Hematopoietic multipotent progenitor cell treated with erythropoietin and hydrocortisone succinate and interleukin-3 and kit ligand, for 6 days (in vitro differentiated cells): ENCODE measurements around the gene CCDC148.
"Not testable (repeated sequence)": the region's sequence is repeated elsewhere in the genome, so short reads cannot be mapped to it uniquely, and the experiment has no call there.

ENCODE experiments used
- DNase-seq: peaks from one replicate; pipeline ENCODE4 v3.0.0-alpha.2; 2015

The CCDC148 gene

GRCh38 chr2:158481116-158481515 lies 24.6 kb upstream of the CCDC148 start:
- DNase-seq: no peak

DNA sequence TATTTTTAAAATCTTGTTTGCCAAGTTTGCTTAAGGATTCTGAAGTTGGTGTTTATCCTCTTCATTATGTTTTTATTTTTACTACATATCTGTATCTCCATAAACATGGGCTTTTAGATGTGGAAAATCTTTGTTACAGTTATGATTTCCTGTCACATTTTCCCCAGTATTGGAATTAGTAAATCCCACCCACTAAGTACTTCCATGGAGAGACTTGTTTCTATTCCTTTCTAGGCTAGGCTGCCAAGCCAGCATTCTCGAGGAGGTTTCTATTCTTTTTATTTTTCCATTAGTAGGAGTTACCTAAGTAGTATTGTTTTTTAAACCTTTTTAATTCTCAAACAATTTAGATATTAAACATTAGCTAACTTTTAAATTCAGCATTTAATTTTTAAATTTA lies 22.3 kb upstream of the CCDC148 start:
- no peak for DNase-seq

DNA sequence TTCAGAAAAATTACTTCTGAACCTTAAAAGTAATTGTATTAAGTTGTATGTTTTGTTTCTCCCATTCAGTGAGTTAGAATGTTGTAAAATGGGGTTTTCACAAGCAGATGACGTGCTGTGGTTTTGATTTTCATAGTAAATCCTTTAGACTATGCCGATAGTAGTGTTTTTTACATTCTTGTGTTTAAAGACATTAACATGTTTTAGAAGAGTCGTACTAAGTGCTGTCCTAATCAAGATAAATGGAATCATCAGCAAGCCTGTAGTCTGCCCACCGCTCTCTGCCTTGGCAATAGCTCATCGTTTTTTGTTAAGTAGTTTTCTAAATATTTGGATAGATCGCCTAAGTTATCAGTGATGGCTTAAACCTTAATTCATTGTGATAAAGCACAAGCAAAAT lies 21.7 kb upstream of the CCDC148 start:
- DNase-seq: no peak

DNA sequence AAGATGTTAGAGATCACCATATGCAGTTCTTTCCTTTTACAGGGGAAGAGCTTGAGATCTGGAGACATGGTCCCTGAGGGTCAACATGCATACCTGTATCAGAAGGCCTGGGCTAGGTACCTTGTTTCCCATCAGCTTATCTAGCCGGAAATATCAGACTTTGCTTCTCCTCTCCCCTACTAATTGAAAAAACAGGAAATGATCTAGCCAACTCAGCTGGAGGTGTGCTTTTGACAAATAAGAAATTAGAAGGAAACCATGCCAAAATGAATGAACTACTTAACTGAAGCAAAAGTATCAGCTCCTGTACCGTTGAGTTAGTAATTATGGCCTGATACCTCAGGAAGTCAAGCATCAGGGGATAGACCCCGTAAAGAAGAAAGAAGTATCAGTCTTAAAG lies 20.6 kb upstream of the CCDC148 start:
- no peak for DNase-seq

DNA sequence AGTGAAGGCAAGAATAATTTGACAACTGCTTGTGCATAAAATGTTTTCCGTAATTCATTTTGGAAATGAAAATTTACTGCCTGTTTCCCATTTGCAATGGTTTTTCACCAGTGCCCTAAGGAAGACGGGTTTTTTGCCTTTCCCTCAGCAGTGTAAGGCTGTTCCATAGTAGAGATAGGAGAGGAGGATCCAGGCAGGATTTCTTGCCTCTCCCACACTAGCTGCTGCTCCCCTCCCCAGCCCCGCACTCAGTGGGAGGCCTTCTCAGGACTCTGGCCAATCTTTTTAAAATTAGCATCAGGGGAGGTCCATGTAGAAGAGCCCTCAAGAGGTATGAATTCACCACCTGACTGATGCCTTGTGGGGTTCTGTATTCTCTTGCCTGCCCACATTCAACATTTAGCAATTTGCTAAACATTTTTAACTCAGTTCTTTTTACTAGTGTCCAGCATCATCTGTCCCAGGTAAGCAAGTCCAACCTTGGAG lies 18.0 kb upstream of the CCDC148 start:
- not testable (repeated sequence) for DNase-seq

GRCh38 chr2:158473719-158474392 lies 17.3 kb upstream of the CCDC148 start:
- DNase-seq: peak; percentile 17

DNA sequence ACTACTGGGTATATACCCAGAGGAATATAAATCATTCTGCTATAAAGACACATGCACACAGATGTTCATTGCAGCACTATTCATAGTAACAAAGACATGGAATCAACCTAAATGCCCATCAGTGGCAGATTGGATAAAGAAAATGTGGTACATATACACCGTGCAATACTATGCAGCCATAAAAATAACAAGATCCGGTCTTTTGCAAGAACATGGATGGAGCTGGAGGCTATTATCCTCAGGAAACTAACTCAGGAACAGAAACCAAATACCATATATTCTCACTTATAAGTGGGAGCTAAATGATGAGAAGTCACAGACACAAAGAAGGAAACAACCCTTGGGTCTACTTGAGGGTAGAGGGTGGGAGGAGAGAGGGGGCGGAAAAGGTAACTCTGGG lies 16.7 kb upstream of the CCDC148 start:
- not testable (repeated sequence) for DNase-seq

DNA sequence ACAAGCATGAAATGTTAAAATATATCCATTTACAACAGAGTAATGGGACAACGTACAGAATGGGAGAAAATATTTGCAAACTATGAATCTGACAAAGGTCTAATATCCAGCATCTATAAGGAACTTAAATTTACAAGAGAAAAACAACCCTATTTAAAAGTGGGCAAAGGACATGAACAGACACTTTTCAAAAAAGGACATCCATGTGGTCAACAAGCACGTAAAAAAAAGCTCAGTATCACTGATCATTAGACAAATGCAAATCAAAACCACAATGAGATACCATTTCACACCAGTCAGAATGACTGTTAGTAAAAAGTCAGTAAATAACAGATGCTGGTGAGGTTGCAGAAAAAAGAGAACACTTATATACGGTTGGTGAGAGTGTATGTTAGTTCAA lies 16.3 kb upstream of the CCDC148 start:
- DNase-seq: not testable (repeated sequence)

GRCh38 chr2:158467248-158467647 lies 10.7 kb upstream of the CCDC148 start:
- no peak for DNase-seq

GRCh38 chr2:158464426-158465281 lies 8.1 kb upstream of the CCDC148 start:
- peak; percentile 72 for DNase-seq

GRCh38 chr2:158463496-158464095 lies 7.0 kb upstream of the CCDC148 start:
- DNase-seq: no peak

- DNase-seq: peak; percentile 36
Observed at GRCh38 chr2:158460632-158461297, 4.2 kb upstream of the CCDC148 start.

GRCh38 chr2:158459161-158460003 lies 2.8 kb upstream of the CCDC148 start:
- DNase-seq: peak; percentile 18

GRCh38 chr2:158458617-158458920 lies 2.0 kb upstream of the CCDC148 start:
- DNase-seq: peak; percentile 36

DNA sequence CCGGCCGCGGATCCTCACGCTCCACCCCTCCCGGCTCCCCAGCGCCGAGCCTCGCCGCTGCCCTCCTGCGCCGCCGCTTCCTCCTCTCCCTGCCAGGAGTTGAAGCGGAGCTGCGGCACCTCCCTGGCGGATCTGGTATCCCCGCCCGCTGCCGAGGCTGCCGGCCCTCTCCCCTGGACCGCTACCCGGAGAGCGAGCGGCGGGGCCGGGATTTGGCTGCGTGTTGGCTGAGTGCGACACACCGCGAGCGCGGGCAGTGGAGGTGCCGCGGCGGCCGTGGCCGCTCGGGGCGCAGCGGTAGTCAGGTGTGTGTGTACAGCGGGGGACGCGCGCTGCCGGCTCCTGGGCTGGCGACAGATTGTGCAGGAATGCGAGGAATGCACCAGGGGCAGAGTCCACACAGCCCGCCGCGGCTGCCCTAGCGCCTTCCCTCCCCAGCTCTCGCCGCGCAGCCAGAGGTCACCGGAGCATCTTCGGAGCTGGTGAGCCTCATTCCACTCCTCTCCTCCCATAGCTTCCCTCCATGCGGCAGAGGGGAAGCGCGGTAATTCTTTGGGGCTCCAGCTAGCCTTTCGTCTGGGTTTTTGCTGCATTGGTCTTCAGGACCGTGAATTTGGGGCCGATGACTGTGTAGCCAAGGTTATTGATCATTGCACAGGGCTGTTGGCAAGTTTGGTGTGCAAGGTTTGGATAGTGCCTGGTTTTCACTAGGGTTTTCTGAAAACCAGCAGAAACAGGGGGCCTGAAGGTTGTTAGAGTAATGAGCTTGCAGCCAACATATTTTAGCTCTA lies 1.5 kb upstream of the CCDC148 start:
- peak; percentile 69 for DNase-seq

- DNase-seq: peak; percentile 69
Observed at GRCh38 chr2:158457092-158457825, 706 bp upstream of the CCDC148 start.

- DNase-seq: no peak
Observed at GRCh38 chr2:158443606-158444005, 12.9 kb downstream of the CCDC148 start.

- DNase-seq: not testable (repeated sequence)
Observed at GRCh38 chr2:158439062-158439461, 17.5 kb downstream of the CCDC148 start.

DNA sequence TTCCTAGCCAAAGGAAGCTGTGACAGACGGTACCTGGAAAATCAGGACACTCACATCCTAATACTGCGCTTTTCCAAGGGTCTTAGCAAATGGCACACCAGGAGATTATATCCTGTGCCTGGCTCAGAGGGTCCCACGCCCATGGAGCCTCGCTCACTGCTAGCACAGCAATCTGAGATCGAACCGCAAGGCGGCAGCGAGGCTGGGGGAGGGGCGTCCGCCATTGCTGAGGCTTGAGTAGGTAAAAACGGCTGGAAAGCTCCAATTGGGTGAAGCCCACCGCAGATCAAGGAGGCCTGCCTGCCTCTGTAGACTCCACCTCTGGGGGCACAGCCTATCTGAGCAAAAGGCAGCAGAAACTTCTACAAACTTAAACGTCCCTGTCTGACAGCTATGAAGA lies 22.8 kb downstream of the CCDC148 start:
- DNase-seq: not testable (repeated sequence)

GRCh38 chr2:158432117-158432516 lies 24.4 kb downstream of the CCDC148 start:
- no peak for DNase-seq

- no peak for DNase-seq
Observed at GRCh38 chr2:158414538-158414937, 42.0 kb downstream of the CCDC148 start.
